GM12878 (cell line): ENCODE results near the gene NFE2L2.

Experiments
- POLR2AphosphoS5 ChIP-seq: IDR thresholded peaks from 2 replicates; pipeline ENCODE4 v1.6.1; 2011; ENCODE audit warnings: mild to moderate bottlenecking, low read length, inconsistent platforms
- RAD21 ChIP-seq: IDR thresholded peaks from 2 replicates; pipeline ENCODE4 v1.6.1; 2011; ENCODE audit warnings: mild to moderate bottlenecking, low read depth, low read length, moderate library complexity; ENCODE audit not compliant: insufficient read depth
- ZBTB33 ChIP-seq: fragments of 450-650 bp; IDR thresholded peaks from 2 replicates; pipeline ENCODE4 v1.6.1; 2017; ENCODE audit warnings: mild to moderate bottlenecking

GRCh38 chr2:177314194-177314593 is 49.7 kb upstream of the NFE2L2 start:
- TF ChIP-seq POLR2AphosphoS5 (no peak), ZBTB33 (no peak), RAD21 (no peak)
